A549 (cell line): ENCODE results near the gene DSTN.

ENCODE experiments used
- BCL3 ChIP-seq: fragments of >200 bp; sonication (Bioruptor Twin); formaldehyde crosslinking; IDR thresholded peaks from 3 replicates; pipeline ENCODE4 v1.6.1; 2016
- BHLHE40 ChIP-seq: IDR thresholded peaks from 2 replicates; pipeline ENCODE4 v1.6.1; 2012; ENCODE audit warnings: low read depth, low read length, inconsistent platforms
- CHD2 ChIP-seq: fragments of 150-350 bp; IDR thresholded peaks from 2 replicates; pipeline ENCODE4 v1.6.1; 2014; ENCODE audit warnings: low read length; ENCODE audit not compliant: partially characterized antibody
- CTCF ChIP-seq: fragments of >200 bp; sonication (Bioruptor Twin); formaldehyde crosslinking; IDR thresholded peaks from 3 replicates; pipeline ENCODE4 v1.5.1; 2016
- EHF ChIP-seq: fragments of 250-450 bp; sonication (Bioruptor Pico); IDR thresholded peaks from 2 replicates; pipeline ENCODE4 v1.5.0; 2020; ENCODE audit warnings: mild to moderate bottlenecking
- ESRRA ChIP-seq: fragments of 150-350 bp; IDR thresholded peaks from 2 replicates; pipeline ENCODE4 v1.6.1; 2014; ENCODE audit warnings: mild to moderate bottlenecking, low read length, borderline replicate concordance
- JUN ChIP-seq, 2 experiments: fragments of >200 bp; sonication (Bioruptor Twin); formaldehyde crosslinking; IDR thresholded peaks; 2 replicates in 1 of 2; 3 replicates in 1 of 2; pipeline ENCODE4 v1.6.1; 2016 to 2017
- KDM5A ChIP-seq: fragments of 200-600 bp; sonication (generic); IDR thresholded peaks from 2 replicates; pipeline ENCODE4 v1.6.1; 2016; ENCODE audit warnings: antibody characterized with exemption, mild to moderate bottlenecking
- MAX ChIP-seq: IDR thresholded peaks from 2 replicates; pipeline ENCODE4 v1.6.1; 2012
- MYC ChIP-seq: IDR thresholded peaks from 2 replicates; pipeline ENCODE4 v1.6.1; 2012; ENCODE audit warnings: mild to moderate bottlenecking, inconsistent platforms, low read length, improper control_type of control experiment, borderline replicate concordance
- POLR2A ChIP-seq: IDR thresholded peaks from 2 replicates; pipeline ENCODE4 v1.6.1; 2012; ENCODE audit warnings: mild to moderate bottlenecking, low read length
- RFX5 ChIP-seq: fragments of 450-650 bp; IDR thresholded peaks from 2 replicates; pipeline ENCODE4 v1.7.1; 2014; ENCODE audit warnings: antibody characterized with exemption, mild to moderate bottlenecking, moderate library complexity
- TF ChIP-seq, protein P1 (sequence below): fragments of 150-350 bp; IDR thresholded peaks from 2 replicates; pipeline ENCODE4 v1.6.1; 2014; ENCODE audit warnings: low read depth, mild to moderate bottlenecking, low read length
- TF ChIP-seq, protein P2 (sequence below): fragments of 450-650 bp; IDR thresholded peaks from 2 replicates; pipeline ENCODE4 v1.6.1; 2014; ENCODE audit warnings: antibody characterized with exemption

- TF ChIP-seq ESRRA (no peak), RFX5 (no peak), CTCF (no peak), POLR2A (no peak), MAX (no peak), JUN (IDR thresholded peaks at IDR 0.05) (no peak), KDM5A (no peak), CHD2 (no peak), EHF (no peak), BHLHE40 (no peak), MYC (no peak), BCL3 (no peak)
- TF ChIP-seq, protein P1, sequence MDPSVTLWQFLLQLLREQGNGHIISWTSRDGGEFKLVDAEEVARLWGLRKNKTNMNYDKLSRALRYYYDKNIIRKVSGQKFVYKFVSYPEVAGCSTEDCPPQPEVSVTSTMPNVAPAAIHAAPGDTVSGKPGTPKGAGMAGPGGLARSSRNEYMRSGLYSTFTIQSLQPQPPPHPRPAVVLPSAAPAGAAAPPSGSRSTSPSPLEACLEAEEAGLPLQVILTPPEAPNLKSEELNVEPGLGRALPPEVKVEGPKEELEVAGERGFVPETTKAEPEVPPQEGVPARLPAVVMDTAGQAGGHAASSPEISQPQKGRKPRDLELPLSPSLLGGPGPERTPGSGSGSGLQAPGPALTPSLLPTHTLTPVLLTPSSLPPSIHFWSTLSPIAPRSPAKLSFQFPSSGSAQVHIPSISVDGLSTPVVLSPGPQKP = no peak
- TF ChIP-seq, protein P2, sequence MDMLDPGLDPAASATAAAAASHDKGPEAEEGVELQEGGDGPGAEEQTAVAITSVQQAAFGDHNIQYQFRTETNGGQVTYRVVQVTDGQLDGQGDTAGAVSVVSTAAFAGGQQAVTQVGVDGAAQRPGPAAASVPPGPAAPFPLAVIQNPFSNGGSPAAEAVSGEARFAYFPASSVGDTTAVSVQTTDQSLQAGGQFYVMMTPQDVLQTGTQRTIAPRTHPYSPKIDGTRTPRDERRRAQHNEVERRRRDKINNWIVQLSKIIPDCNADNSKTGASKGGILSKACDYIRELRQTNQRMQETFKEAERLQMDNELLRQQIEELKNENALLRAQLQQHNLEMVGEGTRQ = no peak
Measured at GRCh38 chr20:17614176-17614811, 44.4 kb downstream of the DSTN start.
